GM18517 (cell line): ENCODE data around the gene HMCN1.
"Not testable (repeated sequence)": the region's sequence is repeated elsewhere in the genome, so short reads cannot be mapped to it uniquely, and the experiment has no call there.

Experiments
- ATAC-seq: cut with Tn5 transposase; IDR thresholded peaks from one replicate; pipeline ENCODE4 v1.9.1; 2021; ENCODE audit warnings: mild to moderate bottlenecking, moderate library complexity; ENCODE audit not compliant: unreplicated experiment

The HMCN1 gene

GRCh38 chr1:185739967-185740366 is 5.8 kb downstream of the HMCN1 start:
- peak; percentile 65 for ATAC-seq

GRCh38 chr1:185741551-185741950 is 7.4 kb downstream of the HMCN1 start:
- no peak for ATAC-seq

- ATAC-seq = no peak
Observed at GRCh38 chr1:185742403-185742802, 8.2 kb downstream of the HMCN1 start.

GRCh38 chr1:185745165-185745564 is 11.0 kb downstream of the HMCN1 start:
- no peak for ATAC-seq

GRCh38 chr1:185759061-185759460 is 24.9 kb downstream of the HMCN1 start:
- ATAC-seq = no peak

GRCh38 chr1:185761841-185762240 is 27.6 kb downstream of the HMCN1 start:
- no peak for ATAC-seq

GRCh38 chr1:185767508-185768120 is 33.4 kb downstream of the HMCN1 start:
- ATAC-seq = no peak

GRCh38 chr1:185768371-185768770 is 34.2 kb downstream of the HMCN1 start:
- ATAC-seq = no peak

- ATAC-seq = no peak
Observed at GRCh38 chr1:185769136-185769535, 34.9 kb downstream of the HMCN1 start.

GRCh38 chr1:185774394-185774793 is 40.2 kb downstream of the HMCN1 start:
- ATAC-seq = no peak

GRCh38 chr1:185775501-185775900 is 41.3 kb downstream of the HMCN1 start:
- no peak for ATAC-seq

- ATAC-seq = no peak
Observed at GRCh38 chr1:185776522-185776921, 42.3 kb downstream of the HMCN1 start.

- not testable (repeated sequence) for ATAC-seq
Observed at GRCh38 chr1:185783860-185784259, 49.7 kb downstream of the HMCN1 start.

- no peak for ATAC-seq
Observed at GRCh38 chr1:185785586-185785985, 51.4 kb downstream of the HMCN1 start.

- no peak for ATAC-seq
Observed at GRCh38 chr1:185786524-185786923, 52.3 kb downstream of the HMCN1 start.

GRCh38 chr1:185787238-185787637 is 53.0 kb downstream of the HMCN1 start:
- ATAC-seq = no peak

GRCh38 chr1:185788386-185788785 is 54.2 kb downstream of the HMCN1 start:
- no peak for ATAC-seq

- no peak for ATAC-seq
Observed at GRCh38 chr1:185789501-185790193, 55.5 kb downstream of the HMCN1 start.

GRCh38 chr1:185790194-185790735 is 56.1 kb downstream of the HMCN1 start:
- ATAC-seq = no peak

- ATAC-seq = no peak
Observed at GRCh38 chr1:185792040-185792439, 57.8 kb downstream of the HMCN1 start.

GRCh38 chr1:185794495-185794894 is 60.3 kb downstream of the HMCN1 start:
- ATAC-seq = not testable (repeated sequence)

GRCh38 chr1:185795181-185795580 is 61.0 kb downstream of the HMCN1 start:
- ATAC-seq = no peak
